GM18508 (cell line): ENCODE data around the gene RSU1.

Experiments used
- ATAC-seq: cut with Tn5 transposase; IDR thresholded peaks from one replicate; pipeline ENCODE4 v1.9.1; 2021; ENCODE audit warnings: moderate number of reproducible peaks; ENCODE audit not compliant: insufficient read depth, unreplicated experiment

RSU1 gene

DNA sequence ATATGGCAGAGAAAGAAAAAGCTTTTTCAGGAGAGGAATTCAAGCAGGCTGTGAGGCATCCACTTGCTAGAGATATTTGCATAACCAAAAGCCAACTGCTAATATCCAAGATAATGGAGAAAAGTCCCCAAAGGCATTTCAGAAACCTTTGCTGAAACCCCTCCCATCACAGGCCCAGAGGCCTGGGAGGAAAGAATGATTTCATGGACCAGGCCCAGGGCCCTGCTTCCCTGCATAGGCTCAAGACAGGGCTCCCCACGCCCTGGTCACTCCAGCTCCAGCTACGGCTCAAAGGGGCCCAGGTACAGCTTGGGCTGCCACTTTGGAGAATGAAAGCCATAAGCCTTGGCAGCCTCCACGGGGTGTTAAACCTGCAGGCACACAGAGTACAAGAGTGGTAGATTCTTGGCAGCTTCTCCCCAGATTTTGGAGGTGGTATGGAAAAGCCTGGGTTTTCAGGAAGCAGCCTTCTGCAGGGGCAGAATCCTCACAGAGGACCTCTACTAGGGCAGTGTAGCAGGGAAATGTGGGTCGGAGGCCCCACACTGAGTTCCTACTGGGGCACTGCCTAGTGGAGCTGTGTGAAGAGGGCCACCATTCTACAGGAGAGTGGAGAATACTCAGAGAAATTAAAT, 5.6 kb upstream of the RSU1 start:
- ATAC-seq = no peak

DNA sequence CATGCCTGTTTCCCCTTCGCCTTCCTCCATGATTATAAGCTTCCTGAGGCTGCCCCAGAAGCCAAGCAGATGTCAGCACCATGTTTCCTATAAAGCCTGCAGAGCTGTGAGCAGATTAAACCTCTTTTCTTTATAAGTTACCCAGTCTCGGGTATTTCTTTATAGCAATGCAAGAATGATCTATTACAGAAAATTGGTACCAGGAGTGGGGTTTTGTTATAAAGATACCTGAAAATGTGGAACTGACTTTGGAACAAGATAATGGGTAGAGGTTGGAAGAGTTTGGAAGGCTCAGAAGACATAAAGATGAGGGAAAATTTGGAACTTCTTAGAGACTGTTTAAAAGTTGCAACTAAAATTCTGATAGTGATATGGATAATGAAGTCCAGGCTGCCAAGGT, 4.8 kb upstream of the RSU1 start:
- no peak for ATAC-seq

- no peak for ATAC-seq
These were observed 3.2 kb upstream of the RSU1 start for GRCh38 chr10:16820421-16820820.

DNA sequence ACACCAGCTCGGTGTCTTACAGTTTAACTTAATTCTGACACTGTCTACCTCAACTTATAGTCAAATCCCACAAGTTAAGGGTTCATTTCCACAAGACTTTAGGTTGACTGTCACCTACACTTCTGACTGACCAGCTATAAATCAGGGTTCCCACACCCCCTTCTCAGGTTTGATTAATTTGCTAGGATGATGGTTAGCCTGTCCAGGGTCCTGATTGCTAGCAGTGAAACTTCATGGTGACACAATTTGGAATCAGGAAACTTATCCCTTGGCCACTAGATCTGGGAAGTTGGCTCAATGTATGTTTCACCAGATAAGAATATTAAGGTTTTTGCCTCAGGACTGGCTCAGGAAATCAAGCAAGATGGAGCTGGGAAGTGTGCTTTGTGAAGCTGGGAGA, 2.8 kb upstream of the RSU1 start:
- ATAC-seq = no peak

DNA sequence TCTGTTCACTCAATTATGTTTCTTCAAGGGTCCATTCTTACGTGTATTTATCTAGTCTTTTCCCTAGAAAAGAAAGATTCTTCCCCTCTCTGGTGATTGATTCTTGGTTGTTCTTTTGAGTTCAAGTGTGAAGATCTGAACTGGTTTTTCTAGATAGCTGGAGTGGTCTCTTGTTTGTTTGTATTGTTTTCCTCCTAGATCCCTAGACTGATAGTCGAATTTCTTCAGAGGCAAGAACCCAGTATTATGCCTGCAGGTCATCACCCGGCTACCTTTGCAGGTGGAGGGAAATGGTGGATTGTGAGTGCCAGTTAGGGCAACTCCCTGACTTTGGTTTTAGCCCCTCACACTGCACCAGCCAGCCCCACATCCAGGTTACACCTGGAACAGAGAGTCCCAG, 2.2 kb upstream of the RSU1 start:
- ATAC-seq = no peak

DNA sequence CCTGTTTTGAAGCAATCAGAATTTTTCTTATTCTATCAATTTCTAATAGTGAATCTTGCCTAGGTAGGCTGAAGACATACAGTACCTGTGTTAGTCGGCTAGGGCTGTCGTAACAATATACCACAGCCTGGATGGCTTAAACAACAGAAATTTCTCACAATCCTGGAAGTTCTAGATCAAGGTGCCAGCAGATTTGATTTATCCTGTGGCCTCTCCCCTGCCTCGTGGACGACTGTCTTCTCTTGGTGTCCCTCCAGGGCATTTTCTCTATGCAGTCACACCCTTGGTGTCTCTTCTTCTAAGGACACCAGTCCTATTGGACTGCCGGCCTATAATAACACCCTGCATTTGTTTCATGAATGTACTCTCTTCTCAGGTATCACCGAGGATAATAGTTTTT, 1.8 kb upstream of the RSU1 start:
- ATAC-seq = no peak

GRCh38 chr10:16816830-16817124, 447 bp downstream of the RSU1 start:
- ATAC-seq = no peak

DNA sequence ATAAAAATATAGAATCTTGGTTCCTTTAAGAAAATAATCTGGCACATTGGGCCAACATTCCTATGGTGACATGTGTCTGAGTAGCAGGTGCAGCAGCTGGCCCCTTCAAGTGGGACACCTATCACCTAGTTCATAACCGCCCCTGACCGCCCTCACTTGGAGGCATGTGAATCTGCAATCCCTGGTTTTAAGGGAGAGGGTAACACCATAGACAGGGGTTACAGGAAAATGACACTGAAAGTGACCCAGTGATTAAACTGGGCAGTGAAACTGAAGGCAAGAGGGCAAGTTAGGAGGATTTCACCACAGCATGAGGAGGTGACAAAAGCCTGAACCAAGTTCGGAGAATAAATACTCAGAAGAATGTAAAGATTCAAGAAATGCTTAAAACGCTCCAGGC, 1.1 kb downstream of the RSU1 start:
- ATAC-seq = no peak

- ATAC-seq = no peak
These were observed 3.2 kb downstream of the RSU1 start for GRCh38 chr10:16814012-16814411.

DNA sequence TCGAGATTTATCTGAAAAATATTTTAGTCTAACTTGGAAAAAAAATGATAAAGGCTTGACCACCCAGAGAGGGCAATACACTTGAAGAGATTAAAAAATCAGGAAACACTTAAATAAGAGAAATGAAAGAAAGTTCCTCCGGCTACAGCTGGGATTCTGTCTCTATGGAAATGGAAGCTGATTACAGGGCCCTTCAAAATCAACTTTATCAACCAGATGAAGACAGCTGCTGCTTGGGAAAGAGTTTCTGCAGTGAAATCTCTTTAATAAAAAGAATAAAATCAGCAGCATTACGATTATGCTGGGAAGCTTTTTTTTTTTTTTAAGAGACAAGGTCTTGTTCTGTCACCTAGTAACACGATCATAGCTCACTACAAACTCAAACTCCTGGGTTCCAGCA, 4.5 kb downstream of the RSU1 start:
- no peak for ATAC-seq

DNA sequence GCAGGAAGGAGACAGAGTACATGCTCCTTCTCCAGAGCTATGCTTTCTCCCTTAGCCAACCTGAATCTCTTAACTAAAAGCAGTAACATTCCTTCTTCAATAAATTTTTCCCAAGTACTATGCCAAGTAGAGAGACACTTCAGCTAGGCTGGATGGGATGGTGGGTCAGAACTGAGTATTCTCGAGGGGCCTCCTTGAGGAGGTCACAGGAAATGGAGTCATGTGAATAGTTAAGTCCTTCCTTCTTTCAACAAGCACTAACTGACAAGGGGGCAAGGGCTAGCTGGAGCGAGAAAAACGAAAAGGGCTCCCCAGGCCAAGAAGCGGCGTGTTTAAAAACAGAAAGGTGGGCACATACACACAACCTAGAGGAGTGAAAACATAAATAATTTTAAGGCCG, 5.5 kb downstream of the RSU1 start:
- ATAC-seq = no peak

DNA sequence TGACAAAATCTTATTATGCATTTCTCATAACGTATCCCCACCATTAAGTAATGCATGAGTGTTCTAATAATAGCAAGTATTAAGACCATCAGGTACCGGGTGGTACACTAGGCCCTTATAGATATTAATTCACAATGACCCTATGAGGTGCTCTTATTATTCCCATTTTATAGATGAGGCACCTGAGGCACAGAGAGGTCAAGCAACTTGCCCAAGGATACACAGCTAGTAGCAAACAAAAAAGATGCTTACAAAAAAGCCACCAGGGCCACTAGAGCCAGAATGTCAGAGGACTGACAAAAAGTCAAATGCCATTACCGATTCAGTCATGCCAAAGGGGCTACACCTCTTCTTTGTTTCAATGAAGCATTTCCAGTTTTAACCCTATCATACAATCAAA, 5.9 kb downstream of the RSU1 start:
- no peak for ATAC-seq

DNA sequence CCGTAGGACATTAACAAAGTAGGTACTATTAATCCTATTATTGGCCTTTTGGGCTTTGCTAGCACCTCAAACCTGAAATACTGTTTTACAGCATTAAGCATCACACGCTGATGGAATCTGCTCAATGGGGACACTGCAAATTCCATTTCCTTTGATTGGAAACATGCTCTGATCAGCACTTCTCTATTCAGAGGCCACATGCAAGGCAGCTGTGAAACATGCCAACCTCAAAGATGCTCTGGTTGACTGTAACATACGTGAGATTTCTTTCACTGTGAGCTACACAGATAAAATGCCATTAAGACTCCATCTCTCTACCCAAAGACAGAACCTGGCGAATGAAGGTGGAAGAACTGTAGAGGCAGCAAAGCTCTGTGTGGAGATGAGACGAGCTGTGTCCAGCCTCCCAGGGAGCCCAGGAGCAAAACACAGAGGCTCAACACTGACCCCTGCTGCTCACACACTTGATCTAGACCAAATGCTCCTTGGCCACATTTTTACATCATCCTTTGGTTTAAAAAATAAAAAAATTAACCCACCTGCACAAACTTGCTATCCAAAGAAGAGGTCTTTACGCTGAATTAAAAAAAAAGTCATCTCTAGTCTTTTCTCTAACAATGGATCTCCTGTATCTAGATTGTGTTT, 8.0 kb downstream of the RSU1 start:
- ATAC-seq = peak; percentile 62

- no peak for ATAC-seq
These were observed 13.1 kb downstream of the RSU1 start for GRCh38 chr10:16804123-16804522.

- ATAC-seq = no peak
These were observed 13.8 kb downstream of the RSU1 start for GRCh38 chr10:16803464-16803863.

DNA sequence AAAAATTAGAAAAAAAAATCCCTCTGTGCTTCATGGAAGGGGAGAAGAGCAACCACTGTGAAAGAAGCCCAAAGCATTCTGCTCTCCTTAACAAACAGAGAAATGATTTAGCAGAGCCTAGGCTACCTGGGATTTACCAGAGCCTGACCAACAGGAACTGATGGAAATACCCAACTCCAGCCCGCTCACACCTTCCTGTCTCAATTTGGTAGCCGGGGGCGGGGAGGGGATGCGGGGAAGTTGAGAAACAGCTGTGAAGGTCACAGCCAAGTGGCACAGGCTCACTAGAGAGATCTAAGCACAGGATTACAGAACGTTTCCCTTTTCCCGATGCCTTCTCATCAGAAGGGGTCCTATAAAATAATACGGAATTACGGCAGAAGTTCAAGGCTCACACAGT, 17.6 kb downstream of the RSU1 start:
- ATAC-seq = peak; percentile 74

DNA sequence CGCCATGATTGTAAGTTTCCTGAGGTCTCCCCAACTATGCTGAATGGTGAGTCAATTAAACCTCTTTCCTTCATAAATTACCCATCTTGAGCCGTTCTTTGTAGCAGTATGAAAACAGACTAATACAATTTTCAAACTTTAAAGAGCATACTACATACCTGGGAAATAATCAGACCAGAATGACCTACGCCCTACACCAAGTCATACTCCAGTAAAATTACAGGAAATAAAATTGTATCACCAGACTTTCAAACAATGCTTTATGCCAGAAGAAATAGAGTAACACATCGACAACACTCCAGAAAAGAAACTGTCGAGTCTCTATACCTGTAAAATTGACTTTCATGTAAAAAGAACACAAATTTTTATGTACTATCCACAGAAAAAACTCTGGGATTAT, 18.7 kb downstream of the RSU1 start:
- no peak for ATAC-seq

DNA sequence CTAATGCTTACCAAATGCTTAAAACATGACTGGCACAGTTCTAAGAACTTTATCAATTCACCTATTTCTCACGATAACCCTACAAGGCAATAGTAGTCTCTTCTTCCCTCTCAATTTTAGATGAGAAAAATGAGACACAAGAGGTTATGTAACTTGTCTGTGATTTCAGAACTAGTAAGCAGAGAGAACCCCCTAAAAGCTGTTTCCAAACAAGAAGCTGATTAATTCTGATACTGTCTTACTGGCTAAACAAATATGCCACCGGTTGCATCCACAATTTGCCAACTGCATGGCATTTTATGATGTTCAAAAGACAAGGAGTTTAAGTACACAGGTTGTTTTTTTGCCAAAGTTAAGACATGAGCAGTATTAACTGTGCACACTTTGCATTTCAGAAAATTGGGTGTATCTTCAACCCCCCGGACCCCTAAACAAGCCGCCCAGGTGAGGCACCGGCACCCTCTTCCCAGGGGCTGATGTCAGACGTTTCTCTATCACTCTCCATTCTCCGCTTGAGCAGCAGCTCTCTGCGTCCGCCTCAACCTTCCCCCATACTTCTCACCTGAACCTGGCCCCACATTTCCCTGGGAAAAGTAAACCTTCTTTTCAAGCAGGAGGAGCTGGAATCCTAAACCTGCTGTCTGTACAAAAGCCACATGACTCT, 21.7 kb downstream of the RSU1 start:
- ATAC-seq = no peak

- ATAC-seq = no peak
These were observed 23.2 kb downstream of the RSU1 start for GRCh38 chr10:16794005-16794404.

DNA sequence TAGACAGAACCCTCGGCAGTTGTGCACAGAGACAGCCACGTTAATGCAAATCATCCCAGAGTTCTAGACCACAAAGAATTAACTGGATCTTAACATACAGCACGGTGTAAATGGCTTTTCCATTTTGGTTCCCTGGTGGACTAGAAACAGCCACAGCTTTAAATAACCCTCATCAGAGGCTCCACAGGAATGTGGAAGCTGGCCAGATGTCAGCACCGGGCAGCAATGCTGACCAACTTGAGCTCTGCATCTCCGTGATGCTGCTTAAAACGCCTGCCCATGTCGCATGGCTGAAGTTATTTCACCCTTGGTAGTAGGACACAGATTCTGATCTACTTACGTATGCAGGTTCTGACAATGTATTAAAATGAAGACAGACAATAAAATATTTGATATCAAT, 24.5 kb downstream of the RSU1 start:
- ATAC-seq = no peak

DNA sequence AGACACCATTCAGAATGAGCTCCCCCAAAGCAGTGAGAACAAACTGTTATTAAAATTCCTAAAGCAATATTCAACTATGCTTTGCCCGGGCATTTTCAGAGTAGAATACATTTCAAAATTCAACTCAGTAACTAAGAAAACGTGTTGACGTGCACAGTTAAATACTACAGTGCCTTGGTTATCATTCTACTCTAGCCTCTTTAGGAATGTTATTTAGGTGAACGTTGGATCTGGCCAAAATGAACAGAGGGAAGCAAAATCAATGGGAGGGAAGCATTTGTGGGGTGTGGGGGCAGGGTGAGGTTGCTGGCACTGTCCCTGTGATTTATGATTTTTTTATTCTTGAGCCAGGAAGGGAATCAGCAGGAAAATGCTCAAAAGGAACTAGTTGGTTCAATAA, 27.5 kb downstream of the RSU1 start:
- no peak for ATAC-seq

- no peak for ATAC-seq
These were observed 28.0 kb downstream of the RSU1 start for GRCh38 chr10:16789261-16789660.
